A549 (cell line): Measurements from ENCODE around the gene CDC42BPB. TPM values are rescaled to one million over a fixed set of nuclear protein-coding genes. Genes with fewer than 3 reads are reported as not detected.

Source experiments
- ATAC-seq, 2 experiments: fragments of 200-7000 bp in 1 of 2; fragments of >200 bp in 1 of 2; cut with Nextera tagmentation in 1 of 2; cut with Tn5 transposase in 1 of 2; 3 replicates each; pipeline versions ENCODE4 v1.8.0 to v1.9.1; 2018 to 2020; ENCODE audit warnings: mild to moderate bottlenecking in 1 of 2, moderate library complexity in 1 of 2
- CTCF ChIA-PET: fragments of 300-600 bp; sonication (Branson Sonifier 250); formaldehyde crosslinking; extraction: SDS; loops from one replicate; lab custom pipeline; 2021; ENCODE audit warnings: antibody characterized with exemption, inconsistent platforms; lab: Yijun Ruan, JAX
- POLR2A ChIA-PET: fragments of 350-600 bp; formaldehyde crosslinking; extraction: SDS; loops from one replicate; lab custom pipeline; 2021; ENCODE audit warnings: antibody characterized with exemption, inconsistent platforms; lab: Yijun Ruan, JAX
- DNase-seq, 2 experiments: peaks; one replicate each; pipeline versions ENCODE4 v3.0.0 to v3.0.0-alpha.2; 2011 to 2016; ENCODE audit warnings: low read depth in 1 of 2, low spot score in 1 of 2
- FAIRE-seq: peaks from 2 replicates; lab custom pipeline; 2011; peaks lifted over from hg19 to GRCh38; lab: Jason Lieb, UNC
- H3K27ac ChIP-seq, 2 experiments: fragments of >200 bp; sonication (Bioruptor Twin); formaldehyde crosslinking; 3 replicates each; pipeline ENCODE4 v1.5.1; 2016 to 2017
- H3K4me1 ChIP-seq: fragments of >200 bp; sonication (Bioruptor Twin); formaldehyde crosslinking; 3 replicates; pipeline ENCODE4 v1.6.1; 2016
- H3K4me2 ChIP-seq: fragments of >200 bp; sonication (Bioruptor Twin); formaldehyde crosslinking; 3 replicates; pipeline ENCODE4 v1.6.1; 2016
- H3K4me3 ChIP-seq: fragments of >200 bp; sonication (Bioruptor Twin); formaldehyde crosslinking; 3 replicates; pipeline ENCODE4 v1.5.1; 2016
- H3K9me3 ChIP-seq: fragments of >200 bp; sonication (Bioruptor Twin); formaldehyde crosslinking; 3 replicates; pipeline ENCODE4 v1.6.1; 2016
- ATOH8 ChIP-seq: fragments of 250-450 bp; sonication (Bioruptor Pico); IDR thresholded peaks from 2 replicates; pipeline ENCODE4 v1.5.0; 2020; ENCODE audit warnings: low read depth, mild to moderate bottlenecking, moderate library complexity
- BHLHE40 ChIP-seq: IDR thresholded peaks from 2 replicates; pipeline ENCODE4 v1.6.1; 2012; ENCODE audit warnings: low read depth, low read length, inconsistent platforms
- CBX2 ChIP-seq: fragments of 200-600 bp; sonication (generic); IDR thresholded peaks from 2 replicates; pipeline ENCODE4 v1.6.1; 2016; ENCODE audit warnings: low read depth, mild to moderate bottlenecking, borderline replicate concordance
- CHD4 ChIP-seq: fragments of 200-600 bp; sonication (generic); IDR thresholded peaks from 2 replicates; pipeline ENCODE4 v1.6.1; 2016; ENCODE audit warnings: antibody characterized with exemption, mild to moderate bottlenecking, borderline replicate concordance
- E2F6 ChIP-seq: IDR thresholded peaks from 2 replicates; pipeline ENCODE4 v1.6.1; 2012; ENCODE audit warnings: low read depth, borderline replicate concordance
- EP300 ChIP-seq, 2 experiments: fragments of >200 bp; sonication (Bioruptor Twin); formaldehyde crosslinking; IDR thresholded peaks; 2 replicates in 1 of 2; 3 replicates in 1 of 2; pipeline ENCODE4 v1.6.1; 2016 to 2017
- HOXB13 ChIP-seq: fragments of 250-450 bp; sonication (Bioruptor Pico); IDR thresholded peaks from 2 replicates; pipeline ENCODE4 v1.5.0; 2020; ENCODE audit warnings: low read depth, mild to moderate bottlenecking, moderate library complexity
- HOXB5 ChIP-seq: fragments of 250-450 bp; sonication (Bioruptor Pico); IDR thresholded peaks from 2 replicates; pipeline ENCODE4 v1.5.0; 2020; ENCODE audit warnings: mild to moderate bottlenecking, moderate library complexity
- JUN ChIP-seq, 2 experiments: fragments of >200 bp; sonication (Bioruptor Twin); formaldehyde crosslinking; IDR thresholded peaks; 2 replicates in 1 of 2; 3 replicates in 1 of 2; pipeline ENCODE4 v1.6.1; 2016 to 2017
- MAZ ChIP-seq: fragments of 150-350 bp; IDR thresholded peaks from 2 replicates; pipeline ENCODE4 v1.6.1; 2014; ENCODE audit warnings: antibody characterized with exemption, low read depth, low read length, borderline replicate concordance
- NPAS2 ChIP-seq: fragments of 250-450 bp; sonication (Bioruptor Pico); IDR thresholded peaks from 2 replicates; pipeline ENCODE4 v1.8.0; 2022; ENCODE audit warnings: mild to moderate bottlenecking, moderate library complexity, borderline replicate concordance
- NR3C1 ChIP-seq: fragments of >200 bp; sonication (Bioruptor Twin); formaldehyde crosslinking; IDR thresholded peaks from 3 replicates; pipeline ENCODE4 v1.6.1; 2017
- PHF8 ChIP-seq: fragments of 200-600 bp; sonication (generic); IDR thresholded peaks from 2 replicates; pipeline ENCODE4 v1.6.1; 2016; ENCODE audit warnings: low read depth, mild to moderate bottlenecking, antibody characterized with exemption, moderate library complexity, borderline replicate concordance
- RARB ChIP-seq: fragments of 250-450 bp; sonication (Bioruptor Pico); IDR thresholded peaks from 2 replicates; pipeline ENCODE4 v1.8.0; 2021; ENCODE audit warnings: mild to moderate bottlenecking, moderate library complexity
- RCOR1 ChIP-seq: fragments of 150-350 bp; IDR thresholded peaks from 2 replicates; pipeline ENCODE4 v1.6.1; 2014; ENCODE audit warnings: antibody characterized with exemption, low read length, low read depth
- REST ChIP-seq: fragments of 200-600 bp; sonication (generic); IDR thresholded peaks from 2 replicates; pipeline ENCODE4 v1.6.1; 2016; ENCODE audit warnings: antibody characterized with exemption, mild to moderate bottlenecking, moderate library complexity
- RFX5 ChIP-seq: fragments of 450-650 bp; IDR thresholded peaks from 2 replicates; pipeline ENCODE4 v1.7.1; 2014; ENCODE audit warnings: antibody characterized with exemption, mild to moderate bottlenecking, moderate library complexity
- TP53 ChIP-seq: fragments of 250-450 bp; sonication (Bioruptor Pico); IDR thresholded peaks from 2 replicates; pipeline ENCODE4 v1.5.0; 2021; ENCODE audit warnings: mild to moderate bottlenecking, moderate library complexity
- ZC3H11A ChIP-seq: fragments of 450-650 bp; IDR thresholded peaks from 2 replicates; pipeline ENCODE4 v1.6.1; 2014; ENCODE audit warnings: antibody characterized with exemption, mild to moderate bottlenecking
- ZFP36 ChIP-seq: fragments of 450-650 bp; IDR thresholded peaks from 2 replicates; pipeline ENCODE4 v1.6.1; 2014; ENCODE audit warnings: borderline replicate concordance; ENCODE audit not compliant: partially characterized antibody
- WGBS: methylation state at CpG from one replicate; pipeline ENCODE4 v1.1.6; 2017; ENCODE audit errors: missing lambda C conversion rate; 5-methylcytosine and 5-hydroxymethylcytosine counted together
- polyA plus RNA-seq, 4 experiments: library from polyadenylated mRNA; depleted of rRNA in 3 of 4; stranded (reverse); fragments of >200 nt; fragmentation: RNase III in 1 of 4; extraction: RNeasy Plus Mini Kit Qiagen cat#74134 plus additional on column Dnase treatment in 1 of 4; gene quantifications; 2 replicates in 3 of 4; 3 replicates in 1 of 4; pipeline ENCODE4 v1.2.3, GENCODE V29; 2011 to 2017
- TF ChIP-seq, protein P1 (sequence below): fragments of 250-450 bp; sonication (Bioruptor Pico); IDR thresholded peaks from 2 replicates; pipeline ENCODE4 v1.5.0; 2021; ENCODE audit warnings: mild to moderate bottlenecking, moderate library complexity, borderline replicate concordance

Gene CDC42BPB
- polyA plus RNA-seq, 2 of the 4 experiments (the other 2 are of a cell fraction), result 56.4 to 57.1 TPM

DNA sequence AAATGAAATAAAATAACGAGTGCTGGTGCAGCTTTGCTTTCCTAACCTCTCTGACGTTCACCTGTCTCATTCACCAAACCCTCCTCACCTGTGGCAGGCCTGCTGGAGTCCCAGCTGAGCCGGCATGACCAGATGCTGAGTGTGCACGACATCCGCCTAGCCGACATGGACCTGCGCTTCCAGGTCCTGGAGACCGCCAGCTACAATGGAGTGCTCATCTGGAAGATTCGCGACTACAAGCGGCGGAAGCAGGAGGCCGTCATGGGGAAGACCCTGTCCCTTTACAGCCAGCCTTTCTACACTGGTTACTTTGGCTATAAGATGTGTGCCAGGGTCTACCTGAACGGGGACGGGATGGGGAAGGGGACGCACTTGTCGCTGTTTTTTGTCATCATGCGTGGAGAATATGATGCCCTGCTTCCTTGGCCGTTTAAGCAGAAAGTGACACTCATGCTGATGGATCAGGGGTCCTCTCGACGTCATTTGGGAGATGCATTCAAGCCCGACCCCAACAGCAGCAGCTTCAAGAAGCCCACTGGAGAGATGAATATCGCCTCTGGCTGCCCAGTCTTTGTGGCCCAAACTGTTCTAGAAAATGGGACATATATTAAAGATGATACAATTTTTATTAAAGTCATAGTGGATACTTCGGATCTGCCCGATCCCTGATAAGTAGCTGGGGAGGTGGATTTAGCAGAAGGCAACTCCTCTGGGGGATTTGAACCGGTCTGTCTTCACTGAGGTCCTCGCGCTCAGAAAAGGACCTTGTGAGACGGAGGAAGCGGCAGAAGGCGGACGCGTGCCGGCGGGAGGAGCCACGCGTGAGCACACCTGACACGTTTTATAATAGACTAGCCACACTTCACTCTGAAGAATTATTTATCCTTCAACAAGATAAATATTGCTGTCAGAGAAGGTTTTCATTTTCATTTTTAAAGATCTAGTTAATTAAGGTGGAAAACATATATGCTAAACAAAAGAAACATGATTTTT, 151.9 kb downstream of the CDC42BPB start:
- CTCF ChIA-PET, result no interaction called here
- no peak for FAIRE-seq
- H3K4me2 ChIP-seq, result no peak overlapping the region
- H3K4me3 ChIP-seq, result no peak overlapping the region
- 95% methylated on average over 38 of the region's 38 CpGs for WGBS
- no peaks in the 10 kb centered on the region for H3K9me3 ChIP-seq
- no peak for ATAC-seq
- no peak for DNase-seq
- POLR2A ChIA-PET, result no interaction called here
- no peak for TF ChIP-seq ZFP36
- no peak for TF ChIP-seq E2F6
- TF ChIP-seq PHF8, result no peak
- TF ChIP-seq BHLHE40, result no peak
- TF ChIP-seq RFX5, result no peak
- TF ChIP-seq JUN (IDR thresholded peaks at IDR 0.05), result no peak
- no peak for TF ChIP-seq CHD4
- TF ChIP-seq ZC3H11A, result no peak
- TF ChIP-seq, all 56 proteins: peak for 0
- Histone ChIP-seq H3K4me1 (no peaks in the 10 kb centered on the region), H3K27ac (no peak overlapping the region)

DNA sequence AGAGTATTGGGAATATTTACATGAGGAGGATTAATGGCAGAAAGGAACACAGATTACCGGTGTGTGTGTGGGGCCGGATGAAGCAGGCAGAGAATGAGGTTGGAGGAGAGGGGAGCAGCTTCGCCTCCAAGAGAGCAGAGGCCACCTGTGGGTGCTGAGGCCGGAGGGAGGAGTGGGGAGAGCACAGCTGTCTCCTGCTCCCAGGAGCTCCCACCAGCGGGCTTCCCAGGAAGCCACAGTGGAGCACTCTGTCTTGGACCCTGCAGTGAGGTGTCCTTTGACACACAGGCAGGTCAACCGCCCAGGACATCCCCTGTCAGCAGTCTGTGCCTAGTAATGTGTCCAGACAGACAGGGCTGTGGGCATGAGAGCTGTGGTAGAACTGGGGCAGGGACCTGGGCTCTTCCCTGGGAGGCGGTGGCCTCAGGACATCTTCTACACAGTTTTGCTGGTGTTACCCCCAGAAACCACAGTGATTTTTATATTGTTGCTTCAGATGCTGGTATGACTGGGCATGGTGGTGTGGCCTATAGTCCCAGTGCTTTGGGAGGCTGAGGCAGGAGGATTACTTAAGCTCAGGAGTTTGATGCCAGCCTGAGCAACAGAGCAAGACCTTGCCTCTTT, 153.3 kb downstream of the CDC42BPB start:
- no peak for DNase-seq
- TF ChIP-seq HOXB5 (no peak), RARB (CRISPR knock-in tag) (no peak), ATOH8 (no peak), TP53 (no peak), NR3C1 (no peak), NPAS2 (CRISPR knock-in tag) (no peak), RCOR1 (no peak), CBX2 (no peak), MAZ (no peak), REST (no peak), HOXB13 (CRISPR knock-in tag) (no peak), EP300 (IDR thresholded peaks at IDR 0.05) (no peak)
- TF ChIP-seq, protein P1, sequence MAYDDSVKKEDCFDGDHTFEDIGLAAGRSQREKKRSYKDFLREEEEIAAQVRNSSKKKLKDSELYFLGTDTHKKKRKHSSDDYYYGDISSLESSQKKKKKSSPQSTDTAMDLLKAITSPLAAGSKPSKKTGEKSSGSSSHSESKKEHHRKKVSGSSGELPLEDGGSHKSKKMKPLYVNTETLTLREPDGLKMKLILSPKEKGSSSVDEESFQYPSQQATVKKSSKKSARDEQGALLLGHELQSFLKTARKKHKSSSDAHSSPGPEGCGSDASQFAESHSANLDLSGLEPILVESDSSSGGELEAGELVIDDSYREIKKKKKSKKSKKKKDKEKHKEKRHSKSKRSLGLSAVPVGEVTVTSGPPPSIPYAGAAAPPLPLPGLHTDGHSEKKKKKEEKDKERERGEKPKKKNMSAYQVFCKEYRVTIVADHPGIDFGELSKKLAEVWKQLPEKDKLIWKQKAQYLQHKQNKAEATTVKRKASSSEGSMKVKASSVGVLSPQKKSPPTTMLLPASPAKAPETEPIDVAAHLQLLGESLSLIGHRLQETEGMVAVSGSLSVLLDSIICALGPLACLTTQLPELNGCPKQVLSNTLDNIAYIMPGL (CRISPR knock-in tag), result no peak
- Histone ChIP-seq H3K4me2 (no peak overlapping the region), H3K4me1 (no peaks in the 10 kb centered on the region), H3K27ac (no peak overlapping the region), H3K9me3 (no peaks in the 10 kb centered on the region), H3K4me3 (no peak overlapping the region)
- 90% methylated on average over 7 of the region's 7 CpGs for WGBS
- FAIRE-seq, result no peak
- no peak for ATAC-seq
- POLR2A ChIA-PET, result no interaction called here
- CTCF ChIA-PET, result interaction anchor here (0.6 to 1.5 kb wide), 3 partner anchors 129 to 191 kb away, joined by 3 to 5 read pairs (median 3); no protein-coding TSS in a partner anchor
